Loucy (cell line): ENCODE data around the gene HTD2.

ENCODE experiments used
- H2AFZ ChIP-seq: fragments of 200-600 bp; sonication (generic); 2 replicates; pipeline ENCODE4 v1.6.0; 2016; ENCODE audit warnings: antibody characterized with exemption, mild to moderate bottlenecking, low read length, moderate library complexity
- H3F3A ChIP-seq: fragments of 200-600 bp; 2 replicates; pipeline ENCODE4 v1.6.0; 2016; ENCODE audit warnings: antibody characterized with exemption, low read depth, mild to moderate bottlenecking
- H3K27me3 ChIP-seq: fragments of 200-600 bp; sonication (generic); 2 replicates; pipeline ENCODE4 v1.6.1; 2014; ENCODE audit warnings: low read length, mild to moderate bottlenecking; ENCODE audit not compliant: insufficient read depth, poor library complexity, severe bottlenecking
- H3K36me3 ChIP-seq: fragments of 200-600 bp; sonication (generic); 2 replicates; pipeline ENCODE4 v1.6.1; 2016; ENCODE audit warnings: low read length; ENCODE audit not compliant: insufficient read depth
- H3K4me1 ChIP-seq: fragments of 200-600 bp; sonication (generic); 2 replicates; pipeline ENCODE4 v1.5.1; 2014; ENCODE audit warnings: low read length, mild to moderate bottlenecking; ENCODE audit not compliant: insufficient read depth, poor library complexity, severe bottlenecking
- H3K4me2 ChIP-seq: fragments of 200-600 bp; sonication (generic); 2 replicates; pipeline ENCODE4 v1.6.0; 2014; ENCODE audit warnings: antibody characterized with exemption, low read length, low read depth, mild to moderate bottlenecking; ENCODE audit not compliant: poor library complexity, severe bottlenecking
- H3K4me3 ChIP-seq: fragments of 200-600 bp; sonication (generic); 2 replicates; pipeline ENCODE4 v1.5.1; 2014; ENCODE audit warnings: low read length, mild to moderate bottlenecking, mixed read lengths; ENCODE audit not compliant: poor library complexity, severe bottlenecking
- H3K79me2 ChIP-seq: fragments of 200-600 bp; sonication (generic); 2 replicates; pipeline ENCODE4 v1.6.1; 2014; ENCODE audit warnings: low read length; ENCODE audit not compliant: insufficient read depth
- H3K9ac ChIP-seq: fragments of 200-600 bp; sonication (generic); 2 replicates; pipeline ENCODE4 v1.6.0; 2014; ENCODE audit warnings: mild to moderate bottlenecking, low read depth, low read length, moderate library complexity; ENCODE audit not compliant: poor library complexity, severe bottlenecking
- H3K9me2 ChIP-seq: fragments of 200-600 bp; sonication (generic); replicated peaks from 2 replicates; pipeline ENCODE4 v1.6.1; 2016; ENCODE audit warnings: low read depth, low read length, mixed read lengths
- H3K9me3 ChIP-seq: fragments of 200-600 bp; sonication (generic); 2 replicates; pipeline ENCODE4 v1.6.1; 2014; ENCODE audit warnings: mild to moderate bottlenecking, antibody characterized with exemption, low read length, low read depth; ENCODE audit not compliant: insufficient read depth
- H4K20me1 ChIP-seq: fragments of 200-600 bp; sonication (generic); 2 replicates; pipeline ENCODE4 v1.6.0; 2014; ENCODE audit warnings: antibody characterized with exemption, low read length, mild to moderate bottlenecking; ENCODE audit not compliant: insufficient read depth, poor library complexity, severe bottlenecking
- EZH2phosphoT487 ChIP-seq: fragments of 200-600 bp; IDR thresholded peaks from 2 replicates; pipeline ENCODE4 v1.6.1; 2018; ENCODE audit warnings: antibody characterized with exemption, mild to moderate bottlenecking, moderate library complexity, borderline replicate concordance
- TF ChIP-seq, protein P1 (sequence below): fragments of 200-600 bp; sonication (generic); conservative IDR thresholded peaks from 2 replicates; pipeline ENCODE4 v1.5.1; 2014; ENCODE audit warnings: mild to moderate bottlenecking, antibody characterized with exemption, low read length

The HTD2 gene

DNA sequence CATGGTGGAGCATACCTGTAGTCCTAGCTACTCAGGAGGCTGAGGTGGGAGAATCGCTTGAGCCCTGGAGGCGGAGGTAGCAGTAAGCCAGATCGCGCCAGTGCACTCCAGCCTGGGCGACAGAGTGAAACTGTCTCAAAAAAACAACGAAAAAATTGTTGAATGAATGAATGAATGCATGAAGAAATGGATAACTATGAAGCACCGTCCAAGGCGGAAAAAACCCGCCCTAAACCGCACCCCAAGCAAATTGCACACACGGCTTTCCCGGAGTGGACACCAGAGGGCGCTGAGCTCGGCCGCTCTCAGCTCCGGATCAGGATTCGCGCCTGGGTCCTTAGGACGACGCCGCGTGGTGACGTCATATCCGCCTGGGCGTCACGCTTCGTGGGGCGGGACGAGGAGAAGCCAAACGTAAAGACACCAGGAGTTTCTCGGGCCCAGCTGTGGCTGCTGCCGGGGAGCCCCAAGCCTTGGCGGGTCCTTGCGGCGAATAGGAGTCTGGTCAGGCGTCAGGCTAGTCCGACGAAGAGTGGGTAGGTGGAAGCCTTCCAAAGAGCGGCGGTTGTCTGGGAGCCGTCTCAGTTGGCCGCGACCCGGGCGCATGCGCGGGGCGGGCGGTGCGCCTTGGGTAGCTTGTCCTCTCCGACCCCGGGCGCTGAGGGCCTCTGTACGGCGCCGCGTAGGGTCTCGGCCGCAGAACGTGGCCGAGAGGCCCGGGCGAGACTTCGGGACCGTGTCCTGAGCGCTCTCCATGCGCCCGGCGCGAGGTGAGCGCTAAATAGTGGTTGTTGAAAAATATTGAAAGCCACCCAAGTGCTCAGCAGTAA lies at the start of gene HTD2, which contains the start of gene RPP14:
HTD2 (plus strand) TSS at position 639 of the 830 bp plus-strand sequence. CDS start 11,094 bp downstream, outside the sequence.
RPP14 (plus strand) TSS at position 364 of the 830 bp plus-strand sequence. CDS start 4,085 bp downstream, outside the sequence.
- Histone ChIP-seq H3K4me2 (peak within 1 kb of the TSS; percentile 92), H3K9me3 (no peaks in the 10 kb centered on the region), H3K4me3 (peak within 1 kb of the TSS; percentile 83), H3K36me3 (peaks cover 6% of the 10 kb centered on the region; the same call in 1 of the 2 replicates), H3F3A (no peaks in the 10 kb centered on the region), H3K79me2 (peaks cover 44% of the 10 kb centered on the region), H3K9ac (peak within 1 kb of the TSS; percentile 90), H3K9me2 (no peaks in the 10 kb centered on the region), H3K4me1 (peaks cover 16% of the 10 kb centered on the region), H4K20me1 (peaks cover 34% of the 10 kb centered on the region), H3K27me3 (no peaks in the 10 kb centered on the region), H2AFZ (peak within 1 kb of the TSS; percentile 82)
- TF ChIP-seq, protein P1, sequence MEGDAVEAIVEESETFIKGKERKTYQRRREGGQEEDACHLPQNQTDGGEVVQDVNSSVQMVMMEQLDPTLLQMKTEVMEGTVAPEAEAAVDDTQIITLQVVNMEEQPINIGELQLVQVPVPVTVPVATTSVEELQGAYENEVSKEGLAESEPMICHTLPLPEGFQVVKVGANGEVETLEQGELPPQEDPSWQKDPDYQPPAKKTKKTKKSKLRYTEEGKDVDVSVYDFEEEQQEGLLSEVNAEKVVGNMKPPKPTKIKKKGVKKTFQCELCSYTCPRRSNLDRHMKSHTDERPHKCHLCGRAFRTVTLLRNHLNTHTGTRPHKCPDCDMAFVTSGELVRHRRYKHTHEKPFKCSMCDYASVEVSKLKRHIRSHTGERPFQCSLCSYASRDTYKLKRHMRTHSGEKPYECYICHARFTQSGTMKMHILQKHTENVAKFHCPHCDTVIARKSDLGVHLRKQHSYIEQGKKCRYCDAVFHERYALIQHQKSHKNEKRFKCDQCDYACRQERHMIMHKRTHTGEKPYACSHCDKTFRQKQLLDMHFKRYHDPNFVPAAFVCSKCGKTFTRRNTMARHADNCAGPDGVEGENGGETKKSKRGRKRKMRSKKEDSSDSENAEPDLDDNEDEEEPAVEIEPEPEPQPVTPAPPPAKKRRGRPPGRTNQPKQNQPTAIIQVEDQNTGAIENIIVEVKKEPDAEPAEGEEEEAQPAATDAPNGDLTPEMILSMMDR: peak; percentile 83
- TF ChIP-seq EZH2phosphoT487: no peak

DNA sequence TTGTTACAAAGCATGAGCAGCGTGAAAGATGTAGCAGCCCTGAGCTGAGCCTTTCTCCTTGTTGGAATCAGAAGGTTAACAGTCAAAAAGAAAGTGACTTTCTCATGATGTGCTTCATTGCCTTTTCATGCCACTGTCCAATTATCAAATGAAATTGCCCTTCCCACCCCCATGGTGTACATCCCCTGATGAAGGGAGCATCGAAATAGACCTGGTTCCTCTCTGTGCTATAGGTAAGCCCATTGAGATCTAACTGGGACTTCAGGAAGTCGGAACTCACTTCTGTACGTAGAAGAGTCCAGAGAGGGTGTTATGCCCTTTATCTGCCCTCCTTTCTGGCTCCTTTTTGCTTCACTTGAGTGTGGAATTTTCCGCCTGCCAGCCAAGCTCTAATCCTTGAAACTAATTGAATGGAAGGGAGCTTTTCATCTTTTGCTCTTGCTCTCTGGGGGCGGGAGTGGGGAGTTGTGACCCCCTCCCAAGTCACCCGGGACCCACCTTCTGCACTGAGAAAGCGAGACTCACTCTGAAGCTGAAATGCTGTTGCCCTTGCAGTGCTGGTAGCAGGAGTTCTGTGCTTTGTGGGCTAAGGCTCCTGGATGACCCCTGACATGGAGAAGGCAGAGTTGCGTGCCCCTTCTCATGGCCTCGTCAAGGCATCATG lies 47.8 kb upstream of the HTD2 start:
- Histone ChIP-seq H3K27me3 (no peaks in the 10 kb centered on the region), H3K4me2 (no peak overlapping the region), H3K9me2 (no peaks in the 10 kb centered on the region), H2AFZ (no peak overlapping the region), H3F3A (no peaks in the 10 kb centered on the region), H3K4me1 (no peaks in the 10 kb centered on the region), H3K36me3 (peaks cover 2% of the 10 kb centered on the region; the same call in 1 of the 2 replicates), H4K20me1 (no peaks in the 10 kb centered on the region), H3K79me2 (no peaks in the 10 kb centered on the region), H3K9ac (no peak overlapping the region), H3K4me3 (no peak overlapping the region), H3K9me3 (no peaks in the 10 kb centered on the region)
- no peak for TF ChIP-seq EZH2phosphoT487
- TF ChIP-seq, protein P1: no peak

DNA sequence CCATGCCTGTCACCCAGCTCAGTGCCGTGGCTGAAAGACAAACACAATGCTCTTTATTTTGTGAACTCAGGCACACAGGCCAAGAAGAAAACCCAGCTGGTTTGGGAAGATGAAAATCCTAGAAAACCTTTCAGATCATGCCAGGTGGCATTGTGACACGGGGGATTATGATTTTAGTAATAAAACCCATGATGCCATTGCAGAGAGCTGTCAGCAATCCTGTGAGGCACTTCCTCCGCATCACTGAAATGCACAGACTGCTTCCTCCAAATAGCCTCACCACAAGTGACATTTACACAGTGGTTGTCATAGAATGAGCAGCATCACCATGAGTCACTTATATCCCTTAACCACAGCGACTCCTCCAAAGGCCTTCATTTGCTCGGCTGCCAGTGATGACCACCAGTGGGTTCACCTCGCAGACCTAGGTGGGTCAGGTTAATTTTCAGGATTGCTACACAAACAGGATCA lies 46.0 kb upstream of the HTD2 start:
- Histone ChIP-seq H3K9me2 (no peaks in the 10 kb centered on the region), H3F3A (no peaks in the 10 kb centered on the region), H3K9ac (no peak overlapping the region), H2AFZ (no peak overlapping the region), H3K79me2 (no peaks in the 10 kb centered on the region), H3K4me2 (no peak overlapping the region), H3K27me3 (no peaks in the 10 kb centered on the region), H3K9me3 (no peaks in the 10 kb centered on the region), H3K4me1 (no peaks in the 10 kb centered on the region), H3K36me3 (peaks cover 2% of the 10 kb centered on the region; the same call in 1 of the 2 replicates), H3K4me3 (no peak overlapping the region), H4K20me1 (no peaks in the 10 kb centered on the region)
- TF ChIP-seq, protein P1: no peak
- TF ChIP-seq EZH2phosphoT487: no peak
